ENCODE results near the gene CTDNEP1.

Gene CTDNEP1

GRCh38 chr17:7281953-7282751 is 30.6 kb upstream of the CTDNEP1 start:
- DNase-seq (ENCODE audit: low read depth, low spot score), result no peak
- H3K27ac ChIP-seq, result no peak overlapping the region
- no peaks in the 10 kb centered on the region for H3K9me3 ChIP-seq (ENCODE audit: low read depth, low read length)
- no peaks in the 10 kb centered on the region for H3K36me3 ChIP-seq (ENCODE audit: insufficient read depth, low read length)
- peak overlapping the region; percentile 64 for H3K9ac ChIP-seq (ENCODE audit: insufficient read length)
- TF ChIP-seq POLR2AphosphoS5 (IDR thresholded peaks at IDR 0.05; ENCODE audit: borderline replicate concordance, low read depth, low read length), result no peak
- TF ChIP-seq EZH2 (IDR thresholded peaks at IDR 0.05), result no peak
- no peak for TF ChIP-seq FOXP2 (optimal IDR thresholded peaks at IDR 0.05; ENCODE audit: control extremely low read depth, extremely low read length, insufficient read depth)
- peak overlapping the region; percentile 87 for H3K4me3 ChIP-seq

- Histone ChIP-seq H3K9me3 (ENCODE audit: low read depth, low read length) (no peaks in the 10 kb centered on the region), H3K36me3 (ENCODE audit: insufficient read depth, low read length) (no peaks in the 10 kb centered on the region), H3K4me3 (peak within 1 kb of the TSS; percentile 87), H3K27ac (no peak within 1 kb of the TSS), H3K9ac (ENCODE audit: insufficient read length) (peak within 1 kb of the TSS; percentile 64)
- TF ChIP-seq FOXP2 (optimal IDR thresholded peaks at IDR 0.05; ENCODE audit: control extremely low read depth, extremely low read length, insufficient read depth) (no peak), POLR2AphosphoS5 (IDR thresholded peaks at IDR 0.05; ENCODE audit: borderline replicate concordance, low read depth, low read length) (no peak), EZH2 (IDR thresholded peaks at IDR 0.05) (no peak)
- peak; percentile 61 for DNase-seq (ENCODE audit: low read depth, low spot score)
Observed at GRCh38 chr17:7281074-7281952, 29.8 kb upstream of the CTDNEP1 start, which contains the start of gene SLC2A4. TSS of gene SLC2A4 (plus strand) at chr17:7281718. CDS start at chr17:7281935, 217 bp downstream.

- peak overlapping the region; percentile 87 for H3K4me3 ChIP-seq
- H3K36me3 ChIP-seq (ENCODE audit: insufficient read depth, low read length), result no peaks in the 10 kb centered on the region
- DNase-seq (ENCODE audit: low read depth, low spot score), result no peak
- H3K9me3 ChIP-seq (ENCODE audit: low read depth, low read length), result no peaks in the 10 kb centered on the region
- H3K9ac ChIP-seq (ENCODE audit: insufficient read length), result peak overlapping the region; percentile 13
- TF ChIP-seq FOXP2 (optimal IDR thresholded peaks at IDR 0.05; ENCODE audit: control extremely low read depth, extremely low read length, insufficient read depth) (no peak), POLR2AphosphoS5 (IDR thresholded peaks at IDR 0.05; ENCODE audit: borderline replicate concordance, low read depth, low read length) (no peak), EZH2 (IDR thresholded peaks at IDR 0.05) (no peak)
- no peak overlapping the region for H3K27ac ChIP-seq
Observed at GRCh38 chr17:7280519-7281073, 29.1 kb upstream of the CTDNEP1 start.

- Histone ChIP-seq H3K27ac (no peak overlapping the region), H3K9me3 (ENCODE audit: low read depth, low read length) (no peaks in the 10 kb centered on the region), H3K9ac (ENCODE audit: insufficient read length) (no peak overlapping the region), H3K4me3 (no peak overlapping the region), H3K36me3 (ENCODE audit: insufficient read depth, low read length) (no peaks in the 10 kb centered on the region)
- TF ChIP-seq FOXP2 (optimal IDR thresholded peaks at IDR 0.05; ENCODE audit: control extremely low read depth, extremely low read length, insufficient read depth), result no peak
- TF ChIP-seq EZH2 (IDR thresholded peaks at IDR 0.05), result no peak
- no peak for TF ChIP-seq POLR2AphosphoS5 (IDR thresholded peaks at IDR 0.05; ENCODE audit: borderline replicate concordance, low read depth, low read length)
- no peak for DNase-seq (ENCODE audit: low read depth, low spot score)
Observed at GRCh38 chr17:7279448-7279847, 27.9 kb upstream of the CTDNEP1 start.

GRCh38 chr17:7266784-7267183 is 15.2 kb upstream of the CTDNEP1 start:
- H3K27ac ChIP-seq, result no peak overlapping the region
- no peak for DNase-seq (ENCODE audit: low read depth, low spot score)

GRCh38 chr17:7263801-7264078 is 12.2 kb upstream of the CTDNEP1 start:
- TF ChIP-seq POLR2AphosphoS5 (IDR thresholded peaks at IDR 0.05; ENCODE audit: borderline replicate concordance, low read depth, low read length), result no peak
- no peak for TF ChIP-seq FOXP2 (optimal IDR thresholded peaks at IDR 0.05; ENCODE audit: control extremely low read depth, extremely low read length, insufficient read depth)
- TF ChIP-seq EZH2 (IDR thresholded peaks at IDR 0.05), result no peak
- Histone ChIP-seq H3K9ac (ENCODE audit: insufficient read length) (no peak overlapping the region), H3K36me3 (ENCODE audit: insufficient read depth, low read length) (peaks cover 13% of the 10 kb centered on the region), H3K9me3 (ENCODE audit: low read depth, low read length) (no peaks in the 10 kb centered on the region), H3K4me3 (no peak overlapping the region), H3K27ac (no peak overlapping the region)
- DNase-seq (ENCODE audit: low read depth, low spot score), result no peak

More at GRCh38 chr17:7266784-7267183, 15.2 kb upstream of the CTDNEP1 start:
- TF ChIP-seq EZH2 (IDR thresholded peaks at IDR 0.05), result no peak
- TF ChIP-seq FOXP2 (optimal IDR thresholded peaks at IDR 0.05; ENCODE audit: control extremely low read depth, extremely low read length, insufficient read depth), result no peak
- no peak for TF ChIP-seq POLR2AphosphoS5 (IDR thresholded peaks at IDR 0.05; ENCODE audit: borderline replicate concordance, low read depth, low read length)
- Histone ChIP-seq H3K9me3 (ENCODE audit: low read depth, low read length) (no peaks in the 10 kb centered on the region), H3K36me3 (ENCODE audit: insufficient read depth, low read length) (no peaks in the 10 kb centered on the region), H3K9ac (ENCODE audit: insufficient read length) (no peak overlapping the region), H3K4me3 (no peak overlapping the region)

GRCh38 chr17:7262935-7263800 is 11.6 kb upstream of the CTDNEP1 start:
- Histone ChIP-seq H3K9ac (ENCODE audit: insufficient read length) (no peak overlapping the region), H3K9me3 (ENCODE audit: low read depth, low read length) (no peaks in the 10 kb centered on the region), H3K27ac (no peak overlapping the region), H3K4me3 (no peak overlapping the region), H3K36me3 (ENCODE audit: insufficient read depth, low read length) (peaks cover 17% of the 10 kb centered on the region)
- TF ChIP-seq EZH2 (IDR thresholded peaks at IDR 0.05) (no peak), FOXP2 (optimal IDR thresholded peaks at IDR 0.05; ENCODE audit: control extremely low read depth, extremely low read length, insufficient read depth) (no peak), POLR2AphosphoS5 (IDR thresholded peaks at IDR 0.05; ENCODE audit: borderline replicate concordance, low read depth, low read length) (no peak)
- no peak for DNase-seq (ENCODE audit: low read depth, low spot score)
